ENCODE measurements around the gene SORCS2.

Gene SORCS2

DNA sequence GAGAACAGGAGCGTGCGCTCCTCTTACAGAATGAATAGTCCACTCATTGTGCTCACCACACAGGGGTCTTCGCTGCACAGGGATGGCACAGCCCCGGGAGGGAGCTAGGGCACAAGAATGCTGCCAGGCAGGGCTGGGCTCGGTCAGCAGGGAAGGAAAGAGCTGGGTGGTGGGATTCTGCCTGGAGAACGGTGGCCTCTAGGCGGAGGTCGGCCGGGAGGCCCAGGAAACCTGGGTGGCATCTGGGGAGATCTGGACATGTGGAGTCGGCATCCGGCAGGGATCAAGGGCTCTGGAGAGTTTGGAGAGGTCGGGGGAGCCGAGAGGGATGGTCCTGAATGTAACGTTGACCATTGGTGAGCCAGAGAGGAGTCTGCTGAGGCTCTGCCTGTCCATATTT, 288.9 kb downstream of the SORCS2 start:
- in situ Hi-C loops (cut with MboI; ENCODE audit: low sequenced_read_pairs) = no loop called here

GRCh38 chr4:7485096-7485495, 292.8 kb downstream of the SORCS2 start:
- in situ Hi-C loops (cut with MboI; ENCODE audit: low sequenced_read_pairs) = no loop called here

GRCh38 chr4:7486101-7486500, 293.8 kb downstream of the SORCS2 start:
- in situ Hi-C loops (cut with MboI; ENCODE audit: low sequenced_read_pairs) = no loop called here

DNA sequence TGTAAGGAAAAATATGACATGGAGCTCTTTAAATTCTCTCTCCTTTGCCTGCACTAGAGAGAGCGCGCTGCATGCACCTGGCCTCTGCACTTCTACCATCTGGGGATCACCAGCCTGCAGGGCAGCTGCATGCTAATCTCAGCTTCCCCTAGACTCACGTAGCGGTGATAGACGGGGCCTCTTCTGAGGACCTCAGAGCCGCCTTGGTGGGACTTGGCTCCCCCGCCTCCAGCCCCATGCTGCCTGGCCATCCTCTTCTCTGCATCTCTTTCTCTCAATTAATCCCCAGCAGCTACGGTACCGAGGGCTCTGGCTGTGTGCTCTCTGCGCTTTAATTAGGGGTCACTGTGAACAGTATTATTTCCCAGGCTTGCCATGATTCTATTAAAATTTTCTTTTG, 295.2 kb downstream of the SORCS2 start:
- in situ Hi-C loops (cut with MboI; ENCODE audit: low sequenced_read_pairs) = no loop called here

GRCh38 chr4:7487998-7488671, 295.8 kb downstream of the SORCS2 start:
- in situ Hi-C loops (cut with MboI; ENCODE audit: low sequenced_read_pairs) = no loop called here

DNA sequence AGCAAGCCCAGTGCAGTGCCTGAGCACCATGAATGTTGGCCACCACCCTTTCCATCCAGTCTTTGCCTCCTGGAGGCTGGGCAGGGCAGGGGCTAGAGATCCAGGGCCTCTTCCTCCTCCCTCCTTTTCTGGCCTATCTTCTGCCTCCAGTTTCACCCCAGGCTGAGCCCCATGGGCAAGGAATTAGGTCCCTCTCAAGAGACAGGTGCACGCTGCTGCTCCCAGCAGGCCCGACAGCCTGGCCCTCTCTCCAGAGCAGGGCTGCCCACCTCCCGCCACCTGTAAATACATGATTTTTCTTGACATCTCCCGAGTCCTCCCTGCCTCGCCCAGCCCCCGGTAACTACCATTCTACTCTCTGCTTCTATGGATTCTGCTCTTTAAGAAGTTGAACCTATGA, 299.6 kb downstream of the SORCS2 start:
- in situ Hi-C loops (cut with MboI; ENCODE audit: low sequenced_read_pairs) = no loop called here

DNA sequence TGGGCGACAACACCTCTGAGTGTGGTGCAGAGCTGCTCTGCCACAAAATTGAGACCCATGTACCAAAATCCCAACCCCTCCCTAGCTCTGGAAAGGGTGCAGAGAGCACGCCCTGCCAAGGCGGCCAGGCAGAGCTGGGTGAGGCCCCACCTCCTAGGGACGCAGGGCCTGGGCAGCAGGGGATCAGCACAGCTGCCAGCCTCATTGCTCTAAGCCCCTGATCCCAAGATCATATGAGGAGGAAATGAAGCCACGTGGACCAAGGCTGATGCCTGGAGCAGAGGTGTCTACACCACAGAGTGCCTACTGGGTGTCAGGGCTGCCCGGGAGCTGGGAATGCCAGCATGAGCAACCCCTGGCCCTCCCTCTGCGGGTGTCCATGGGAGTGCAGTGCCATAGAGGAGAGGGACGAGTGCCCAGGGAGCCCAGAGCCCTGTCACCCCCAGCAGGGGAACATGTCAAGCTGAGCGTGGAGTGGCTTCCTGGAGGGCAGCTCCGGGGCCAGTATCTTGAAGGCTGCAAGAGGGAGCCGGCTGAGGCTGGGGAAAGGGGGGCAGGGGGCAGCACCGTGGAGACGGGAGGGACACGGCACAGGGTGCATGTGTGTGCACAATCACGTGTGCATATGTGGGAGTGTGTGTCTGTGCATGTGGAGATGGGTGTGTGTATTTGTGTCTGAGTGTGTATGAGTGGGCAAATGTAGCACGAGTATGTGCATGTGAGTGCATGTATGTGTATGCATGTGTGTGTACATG, 306.3 kb downstream of the SORCS2 start:
- in situ Hi-C loops (cut with MboI; ENCODE audit: low sequenced_read_pairs) = no loop called here

DNA sequence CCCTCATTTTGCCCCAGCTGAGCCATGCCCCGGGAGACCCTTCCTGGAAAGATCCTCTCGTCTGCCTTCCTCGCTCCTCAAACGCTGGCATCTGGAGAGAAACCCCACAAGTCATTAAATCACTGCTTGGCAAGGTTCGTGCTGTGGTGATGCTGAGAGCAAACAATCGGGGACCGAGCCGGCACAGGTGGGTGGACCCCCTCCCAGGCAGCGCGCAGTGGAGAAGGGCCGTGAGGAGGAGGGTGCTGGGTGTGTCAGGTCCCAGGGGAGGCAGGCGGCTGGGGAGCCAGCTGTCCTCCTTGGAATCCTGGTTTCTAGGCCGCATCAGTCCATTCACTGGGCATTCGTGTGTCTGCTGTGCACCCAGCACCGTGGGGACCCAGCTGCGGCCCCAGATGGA, 307.3 kb downstream of the SORCS2 start:
- in situ Hi-C loops (cut with MboI; ENCODE audit: low sequenced_read_pairs) = no loop called here

DNA sequence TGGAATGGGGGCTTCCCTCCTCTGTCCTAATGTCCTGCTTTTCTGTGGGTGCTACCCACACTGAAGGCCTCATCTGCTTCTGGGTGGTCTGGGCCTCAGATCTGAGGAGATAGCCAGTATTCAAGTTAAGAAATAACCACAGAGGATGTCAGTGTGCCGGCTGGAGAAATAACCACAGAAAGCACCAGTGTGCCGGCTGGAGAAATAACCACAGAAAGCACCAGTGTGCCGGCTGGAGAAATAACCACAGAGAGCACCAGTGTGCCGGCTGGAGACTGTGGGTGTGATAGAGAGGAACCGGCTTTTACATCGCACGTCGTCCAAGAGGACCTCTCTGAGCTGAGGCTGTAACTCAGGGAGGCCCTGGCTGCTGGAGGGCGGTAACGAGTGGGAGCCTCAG, 308.1 kb downstream of the SORCS2 start:
- in situ Hi-C loops (cut with MboI; ENCODE audit: low sequenced_read_pairs) = no loop called here

- in situ Hi-C loops (cut with MboI; ENCODE audit: low sequenced_read_pairs) = no loop called here
These were observed 309.0 kb downstream of the SORCS2 start for GRCh38 chr4:7501314-7501713.

DNA sequence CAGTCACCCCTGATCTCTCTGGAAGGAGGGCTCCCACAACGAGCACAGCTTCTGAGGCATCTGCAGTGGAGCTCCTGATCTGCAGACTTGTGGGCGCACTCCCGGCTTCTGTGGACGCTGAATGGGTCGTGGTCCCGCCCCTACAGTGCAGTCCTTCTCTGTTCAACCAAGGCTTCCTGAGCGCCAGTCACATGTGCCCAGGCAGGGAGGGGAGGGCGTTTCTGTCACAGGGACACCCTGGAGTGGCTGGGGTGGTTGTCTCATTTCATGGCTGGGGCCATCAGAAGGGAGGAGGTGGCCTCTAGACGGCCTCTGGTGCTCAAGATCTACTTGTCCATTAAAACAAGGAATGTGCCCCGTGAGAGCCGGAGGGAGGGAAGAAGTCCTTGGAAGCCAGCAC, 309.5 kb downstream of the SORCS2 start:
- in situ Hi-C loops (cut with MboI; ENCODE audit: low sequenced_read_pairs) = no loop called here

GRCh38 chr4:7503559-7504249, 311.4 kb downstream of the SORCS2 start:
- in situ Hi-C loops (cut with MboI; ENCODE audit: low sequenced_read_pairs) = no loop called here

DNA sequence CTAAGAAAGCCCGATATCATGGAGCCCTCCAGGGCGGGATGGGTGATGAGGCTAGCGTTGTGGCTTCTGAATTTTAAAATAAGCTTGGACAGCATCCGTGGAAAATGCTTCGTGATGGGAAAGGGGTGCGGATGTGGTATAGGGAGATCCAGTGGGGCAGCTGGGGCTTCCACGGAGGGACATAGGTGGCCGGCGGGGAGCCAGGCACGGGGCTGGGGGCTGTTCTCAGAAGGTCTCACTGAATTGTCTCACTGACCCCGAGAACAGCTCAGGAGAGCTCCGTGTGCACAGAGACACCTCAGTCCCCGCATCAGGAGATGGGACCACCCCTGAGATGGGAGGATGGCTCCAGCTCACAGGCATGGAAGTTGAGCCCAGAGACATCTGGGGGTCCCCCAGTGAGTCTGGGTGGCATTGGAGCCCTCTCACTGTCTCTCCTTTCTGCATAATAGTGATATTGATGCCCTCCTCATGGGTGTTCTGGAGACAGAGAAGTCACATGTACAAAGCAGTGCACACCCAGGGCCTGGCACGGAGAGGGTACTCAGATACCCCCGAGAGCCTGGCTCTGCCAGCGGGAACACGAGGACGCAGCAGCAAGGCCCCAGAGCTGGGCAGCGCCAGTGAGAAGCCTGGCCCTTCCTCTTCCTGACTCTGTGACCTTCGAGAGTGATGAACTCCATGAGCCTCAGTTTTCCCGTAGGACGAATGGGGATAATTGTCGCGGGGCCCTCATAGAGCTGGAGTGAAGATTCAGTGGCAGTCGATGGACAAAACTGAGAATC, 313.0 kb downstream of the SORCS2 start:
- in situ Hi-C loops (cut with MboI; ENCODE audit: low sequenced_read_pairs) = no loop called here

DNA sequence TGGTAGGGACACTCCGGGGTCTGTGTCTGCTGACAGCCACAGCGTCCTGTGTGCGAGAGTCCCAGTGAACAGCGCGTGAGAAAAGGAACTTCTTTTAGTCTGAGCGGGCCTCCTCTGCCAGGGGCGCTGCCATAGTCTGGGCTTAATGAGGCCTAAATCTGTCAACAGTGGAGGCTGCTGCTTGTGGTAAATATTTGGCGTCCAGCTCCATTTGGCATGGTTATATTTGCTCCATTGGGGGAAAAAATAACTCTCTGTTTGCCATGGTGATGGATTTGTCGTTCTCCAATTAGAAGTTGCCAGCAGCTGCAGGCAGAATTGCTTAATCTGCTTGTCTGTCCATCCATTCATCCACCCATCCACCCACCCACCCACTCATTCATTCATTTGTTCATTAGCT, 313.8 kb downstream of the SORCS2 start:
- in situ Hi-C loops (cut with MboI; ENCODE audit: low sequenced_read_pairs) = no loop called here

DNA sequence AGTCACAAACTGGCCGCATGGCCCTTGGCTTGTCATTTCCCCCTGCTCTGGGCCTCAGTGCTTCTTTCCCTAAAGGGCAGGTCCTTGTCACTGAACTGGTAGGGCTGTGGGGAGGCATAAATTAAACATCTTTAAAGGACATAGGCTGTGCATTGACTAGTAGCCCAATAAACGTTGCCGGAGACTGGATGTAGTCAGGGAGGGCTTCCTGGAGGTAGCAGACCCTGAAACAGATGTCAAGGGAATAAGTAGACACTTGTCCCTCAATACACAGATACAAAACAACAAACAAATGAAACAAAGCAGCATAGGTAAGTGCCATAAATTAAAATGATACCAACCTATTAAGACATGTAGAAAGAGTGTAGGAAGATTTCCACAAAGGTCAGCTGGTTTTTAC, 314.2 kb downstream of the SORCS2 start:
- in situ Hi-C loops (cut with MboI; ENCODE audit: low sequenced_read_pairs) = no loop called here

DNA sequence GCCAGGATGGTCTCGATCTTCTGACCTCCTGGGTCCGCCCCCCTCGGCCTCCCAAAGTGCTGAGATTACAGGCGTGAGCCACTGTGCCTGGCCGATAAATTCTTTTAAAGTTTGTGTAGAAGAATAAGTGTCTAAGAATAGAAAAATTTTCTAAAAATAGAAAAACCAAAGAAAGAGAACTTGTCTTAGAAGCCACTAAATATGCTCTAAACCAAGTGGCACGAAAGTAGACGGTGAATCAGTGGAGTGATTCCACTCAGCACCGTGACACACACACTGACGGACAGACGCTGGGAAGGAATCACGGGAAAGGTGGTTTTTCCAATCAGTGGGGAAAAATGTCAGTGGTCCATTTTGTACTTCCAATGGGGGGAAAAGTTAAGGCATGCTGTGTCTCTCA, 315.0 kb downstream of the SORCS2 start:
- in situ Hi-C loops (cut with MboI; ENCODE audit: low sequenced_read_pairs) = no loop called here

DNA sequence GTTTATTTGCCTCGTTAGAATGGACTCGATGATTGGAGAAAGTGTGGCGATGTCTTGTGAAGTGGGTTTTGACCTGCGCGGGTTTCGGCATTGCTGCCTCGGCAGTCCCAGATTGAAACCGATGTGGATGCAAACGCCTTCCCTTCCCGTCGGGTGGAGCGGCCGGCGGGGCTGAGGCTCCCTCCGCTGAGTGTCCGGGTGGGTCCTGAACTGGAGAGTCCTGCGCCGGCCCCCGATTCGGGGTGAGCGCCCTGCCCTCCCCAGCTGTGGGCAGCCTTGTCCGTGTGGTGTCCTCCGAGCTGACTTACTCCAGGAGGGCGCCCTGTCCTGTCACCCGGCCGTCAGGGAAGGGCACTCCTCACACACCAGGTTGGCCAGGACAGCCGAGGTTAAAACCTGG, 317.7 kb downstream of the SORCS2 start:
- in situ Hi-C loops (cut with MboI; ENCODE audit: low sequenced_read_pairs) = no loop called here

DNA sequence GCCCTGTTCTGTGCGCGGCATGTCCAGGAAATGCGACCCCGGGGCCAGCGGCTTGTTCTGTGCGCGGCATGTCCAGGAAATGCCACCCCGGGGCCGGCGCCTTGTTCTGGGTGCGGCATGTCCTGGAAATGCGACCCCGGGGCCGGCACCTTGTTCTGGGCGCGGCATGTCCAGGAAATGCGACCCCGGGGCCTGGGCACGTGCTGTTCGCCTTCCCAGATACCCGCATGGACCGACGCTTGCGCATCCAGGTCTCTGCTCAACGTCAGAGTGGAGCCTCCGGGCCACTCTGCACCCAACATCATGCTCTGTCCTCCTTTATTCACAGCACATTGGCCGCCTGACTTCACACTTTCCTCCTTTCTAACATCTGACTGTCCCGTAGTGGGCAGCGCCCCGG, 318.2 kb downstream of the SORCS2 start:
- in situ Hi-C loops (cut with MboI; ENCODE audit: low sequenced_read_pairs) = no loop called here

DNA sequence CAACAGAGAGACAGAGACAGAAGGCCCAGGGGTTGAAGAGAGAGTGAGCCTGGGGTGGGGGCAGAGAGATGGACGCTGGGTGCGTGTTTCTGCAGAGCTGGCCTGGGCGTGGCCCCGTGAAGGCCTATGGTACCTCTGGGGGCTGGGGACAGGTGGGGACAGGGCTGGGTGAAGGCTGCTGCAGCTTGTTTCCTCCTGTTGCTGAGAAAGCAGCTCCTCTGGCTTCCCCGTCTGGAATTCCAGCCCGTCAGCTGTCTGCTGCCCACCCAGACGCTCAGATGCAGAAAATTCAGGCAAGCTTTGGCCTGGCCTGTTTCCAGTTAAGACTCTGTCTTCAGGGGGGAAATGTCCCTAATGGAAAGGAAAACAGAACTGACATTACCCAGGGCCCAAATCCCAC, 319.2 kb downstream of the SORCS2 start:
- in situ Hi-C loops (cut with MboI; ENCODE audit: low sequenced_read_pairs) = no loop called here

DNA sequence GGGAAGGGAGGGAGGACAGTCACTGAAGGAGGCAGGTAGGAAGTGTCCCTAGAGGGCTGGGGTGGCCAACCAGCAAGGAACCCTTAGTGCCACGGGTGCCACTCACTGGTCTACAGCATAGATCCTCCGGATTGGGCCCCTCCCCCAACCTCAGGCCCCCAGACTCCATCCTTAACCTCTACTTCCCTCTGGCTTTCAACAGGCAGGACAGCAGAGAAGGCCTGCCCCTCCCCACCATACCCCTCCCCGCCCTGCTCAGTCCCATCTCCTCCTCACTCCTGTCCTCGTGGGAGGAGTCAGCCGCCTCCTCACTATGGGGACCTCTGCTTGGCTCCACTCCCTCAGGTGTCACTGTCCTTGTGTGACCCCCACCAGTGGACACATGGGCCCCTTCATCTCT, 320.1 kb downstream of the SORCS2 start:
- in situ Hi-C loops (cut with MboI; ENCODE audit: low sequenced_read_pairs) = no loop called here

DNA sequence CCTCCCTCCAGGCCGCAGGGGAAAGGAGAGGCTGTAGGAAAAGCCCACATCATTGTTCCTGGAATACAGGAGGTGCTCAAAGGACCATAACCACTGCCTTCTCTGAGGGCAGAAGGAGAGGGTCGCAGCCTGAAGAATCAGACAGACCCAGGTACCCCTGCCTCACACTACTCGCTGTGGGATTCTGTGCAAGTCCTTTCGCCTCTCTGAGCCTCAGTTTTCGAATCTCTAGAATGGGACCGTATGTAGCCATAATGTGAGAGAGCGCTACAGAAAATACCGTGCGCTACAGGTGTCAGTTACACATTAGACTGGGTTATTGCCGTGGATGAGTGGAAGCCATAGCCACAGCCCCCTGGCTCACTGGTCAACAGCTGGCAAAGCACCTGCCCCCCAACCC, 320.6 kb downstream of the SORCS2 start:
- in situ Hi-C loops (cut with MboI; ENCODE audit: low sequenced_read_pairs) = no loop called here
